Measurements from ENCODE around the gene SCARB1.

GRCh38 chr12:124749725-124750124 is 113.9 kb downstream of the SCARB1 start:
- TF ChIP-seq, protein P1, sequence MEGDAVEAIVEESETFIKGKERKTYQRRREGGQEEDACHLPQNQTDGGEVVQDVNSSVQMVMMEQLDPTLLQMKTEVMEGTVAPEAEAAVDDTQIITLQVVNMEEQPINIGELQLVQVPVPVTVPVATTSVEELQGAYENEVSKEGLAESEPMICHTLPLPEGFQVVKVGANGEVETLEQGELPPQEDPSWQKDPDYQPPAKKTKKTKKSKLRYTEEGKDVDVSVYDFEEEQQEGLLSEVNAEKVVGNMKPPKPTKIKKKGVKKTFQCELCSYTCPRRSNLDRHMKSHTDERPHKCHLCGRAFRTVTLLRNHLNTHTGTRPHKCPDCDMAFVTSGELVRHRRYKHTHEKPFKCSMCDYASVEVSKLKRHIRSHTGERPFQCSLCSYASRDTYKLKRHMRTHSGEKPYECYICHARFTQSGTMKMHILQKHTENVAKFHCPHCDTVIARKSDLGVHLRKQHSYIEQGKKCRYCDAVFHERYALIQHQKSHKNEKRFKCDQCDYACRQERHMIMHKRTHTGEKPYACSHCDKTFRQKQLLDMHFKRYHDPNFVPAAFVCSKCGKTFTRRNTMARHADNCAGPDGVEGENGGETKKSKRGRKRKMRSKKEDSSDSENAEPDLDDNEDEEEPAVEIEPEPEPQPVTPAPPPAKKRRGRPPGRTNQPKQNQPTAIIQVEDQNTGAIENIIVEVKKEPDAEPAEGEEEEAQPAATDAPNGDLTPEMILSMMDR (IDR thresholded peaks at IDR 0.05) = no peak
- TF ChIP-seq POLR2A (IDR thresholded peaks at IDR 0.05) = no peak

Data from right lobe of liver (tissue), 4 donors.